IMR-90 (cell line): Measurements from ENCODE around the gene TRIO. TPM values are rescaled to one million over a fixed set of nuclear protein-coding genes. Genes with fewer than 3 reads are reported as not detected.
A peak's percentile ranks its signal among the peaks of the same experiment; 100 is the strongest.

ENCODE experiments used
- ATAC-seq: fragments of 200-7000 bp; cut with Tn5 transposase; 2 replicates; pipeline ENCODE4 v1.9.1; 2020; ENCODE audit warnings: low read depth, mild to moderate bottlenecking, moderate library complexity
- BruUV-seq: library from RNA; stranded (reverse); fragments of 400-500 nt; replicated peaks from 2 replicates; lab custom pipeline; 2021; lab: Mats Ljungman, UMichigan
- CTCF ChIA-PET: fragments of 300-600 bp; formaldehyde crosslinking; extraction: SDS; loops from one replicate; lab custom pipeline; 2021; ENCODE audit warnings: antibody characterized with exemption; lab: Yijun Ruan, JAX
- POLR2A ChIA-PET: fragments of 300-600 bp; sonication (Branson Sonifier 250); formaldehyde crosslinking; loops from one replicate; lab custom pipeline; 2022; ENCODE audit warnings: antibody characterized with exemption; ENCODE audit not compliant: unreplicated experiment; lab: Charles Lee
- DNase-seq: peaks from one replicate; pipeline ENCODE4 v3.0.0; 2013
- H2AFZ ChIP-seq: replicated peaks from 2 replicates; pipeline ENCODE3; 2013; ENCODE audit warnings: low read length, mild to moderate bottlenecking; ENCODE audit not compliant: poor library complexity
- H2AK5ac ChIP-seq: 2 replicates; pipeline ENCODE4 v1.6.1; 2013; ENCODE audit warnings: low read depth, low read length, inconsistent platforms
- H2AK9ac ChIP-seq: replicated peaks from 2 replicates; pipeline ENCODE3; 2013; ENCODE audit warnings: mild to moderate bottlenecking, low read depth, low read length, moderate library complexity; ENCODE audit not compliant: poor library complexity
- H2BK120ac ChIP-seq: 2 replicates; pipeline ENCODE4 v1.6.1; 2013; ENCODE audit warnings: low read depth, low read length, inconsistent platforms
- H2BK15ac ChIP-seq: 3 replicates; pipeline ENCODE4 v1.6.1; 2013; ENCODE audit warnings: low read depth, low read length, inconsistent platforms
- H2BK20ac ChIP-seq: 2 replicates; pipeline ENCODE4 v1.6.1; 2013; ENCODE audit warnings: low read depth, mild to moderate bottlenecking, inconsistent platforms, low read length, moderate library complexity
- H2BK5ac ChIP-seq: 2 replicates; pipeline ENCODE4 v1.6.1; 2013; ENCODE audit warnings: mild to moderate bottlenecking, low read depth, low read length, inconsistent platforms; ENCODE audit not compliant: poor library complexity, severe bottlenecking
- H3K14ac ChIP-seq: replicated peaks from 2 replicates; pipeline ENCODE4 v1.6.1; 2013; ENCODE audit warnings: low read depth, low read length, inconsistent platforms
- H3K18ac ChIP-seq: 2 replicates; pipeline ENCODE4 v1.6.1; 2013; ENCODE audit warnings: low read depth, low read length, control low read depth
- H3K23ac ChIP-seq: 2 replicates; pipeline ENCODE4 v1.6.1; 2013; ENCODE audit warnings: low read depth, low read length, inconsistent platforms
- H3K27ac ChIP-seq: 2 replicates; pipeline ENCODE4 v1.5.1; 2013; ENCODE audit warnings: mild to moderate bottlenecking, control low read depth, low read length; ENCODE audit not compliant: insufficient read depth
- H3K27me3 ChIP-seq: 2 replicates; pipeline ENCODE4 v1.6.1; 2013; ENCODE audit warnings: low read length; ENCODE audit not compliant: control insufficient read depth, insufficient read depth
- H3K36me3 ChIP-seq: 2 replicates; pipeline ENCODE4 v1.6.1; 2013; ENCODE audit warnings: low read length, mixed read lengths; ENCODE audit not compliant: control insufficient read depth, insufficient read depth
- H3K4ac ChIP-seq: 2 replicates; pipeline ENCODE4 v1.6.1; 2013; ENCODE audit warnings: low read depth, low read length, inconsistent platforms
- H3K4me1 ChIP-seq: 2 replicates; pipeline ENCODE4 v1.6.1; 2013; ENCODE audit warnings: low read length, mixed read lengths; ENCODE audit not compliant: control insufficient read depth, insufficient read depth
- H3K4me2 ChIP-seq: 2 replicates; pipeline ENCODE4 v1.6.1; 2013; ENCODE audit warnings: low read depth, mild to moderate bottlenecking, control low read depth, low read length, moderate library complexity
- H3K4me3 ChIP-seq: 2 replicates; pipeline ENCODE4 v1.5.1; 2013; ENCODE audit warnings: low read depth, mild to moderate bottlenecking, control low read depth, low read length, moderate library complexity; ENCODE audit not compliant: insufficient read depth
- H3K56ac ChIP-seq: 2 replicates; pipeline ENCODE4 v1.6.1; 2013; ENCODE audit warnings: low read length, inconsistent platforms; ENCODE audit not compliant: insufficient read depth; ENCODE audit errors: extremely low read depth
- H3K79me1 ChIP-seq, 2 experiments: 2 replicates each; pipeline ENCODE4 v1.6.1; 2013; ENCODE audit warnings: low read length in 2 of 2, inconsistent platforms in 1 of 2, low read depth in 1 of 2
- H3K9ac ChIP-seq: 2 replicates; pipeline ENCODE4 v1.6.1; 2013; ENCODE audit warnings: low read depth, low read length, control low read depth
- H3K9me1 ChIP-seq: 2 replicates; pipeline ENCODE4 v1.6.1; 2013; ENCODE audit warnings: low read length, inconsistent platforms; ENCODE audit not compliant: insufficient read depth
- H3K9me3 ChIP-seq: 2 replicates; pipeline ENCODE4 v1.6.1; 2013; ENCODE audit warnings: low read length; ENCODE audit not compliant: control insufficient read depth, insufficient read depth
- H4K20me1 ChIP-seq: 2 replicates; pipeline ENCODE4 v1.6.1; 2013; ENCODE audit warnings: low read length, inconsistent platforms; ENCODE audit not compliant: insufficient read depth
- H4K5ac ChIP-seq: 2 replicates; pipeline ENCODE4 v1.6.1; 2013; ENCODE audit warnings: mild to moderate bottlenecking, low read depth, low read length, control low read depth
- H4K8ac ChIP-seq, 2 experiments: 2 replicates each; pipeline ENCODE4 v1.6.1; 2013; ENCODE audit warnings: low read depth in 2 of 2, low read length in 2 of 2, control low read depth in 1 of 2, inconsistent platforms in 1 of 2
- H4K91ac ChIP-seq: 2 replicates; pipeline ENCODE4 v1.6.1; 2013; ENCODE audit warnings: low read depth, low read length, inconsistent platforms; ENCODE audit not compliant: insufficient read depth
- FOS ChIP-seq: fragments of 150-350 bp; IDR thresholded peaks from 2 replicates; pipeline ENCODE4 v1.6.1; 2016; ENCODE audit warnings: low read depth, low read length
- NFE2L2 ChIP-seq: fragments of 150-350 bp; IDR thresholded peaks from 2 replicates; pipeline ENCODE4 v1.6.1; 2016; ENCODE audit warnings: low read depth, mild to moderate bottlenecking, low read length
- SMC3 ChIP-seq: fragments of 150-350 bp; IDR thresholded peaks from 2 replicates; pipeline ENCODE4 v1.6.1; 2016; ENCODE audit warnings: low read depth, mild to moderate bottlenecking, antibody characterized with exemption, low read length, moderate library complexity
- WGBS, 2 experiments: methylation state at CpG; one replicate each; pipeline versions ENCODE4 v1.1.5 to v1.1.7; 2013; ENCODE audit warnings: missing lambda C conversion rate in 2 of 2; ENCODE audit not compliant: insufficient read length in 1 of 2; ENCODE audit errors: extremely low coverage in 2 of 2; 5-methylcytosine and 5-hydroxymethylcytosine counted together
- dilution Hi-C: fragments of 300-500 bp; cut with HindIII; formaldehyde crosslinking; loops from one replicate; pipeline ENCODE4 v1.14.3; 2018; ENCODE audit warnings: low sequenced_read_pairs; ENCODE audit not compliant: unreplicated experiment
- in situ Hi-C: fragments of 300-500 bp; cut with MboI; formaldehyde crosslinking; loops from 3 replicates; pipeline ENCODE4 v1.14.3; 2019; ENCODE audit warnings: low sequenced_read_pairs, inconsistent platforms, mixed read lengths
- intact Hi-C: fragments of 100-400 bp; cut with micrococcal nuclease; formaldehyde crosslinking; loops from 2 replicates; pipeline ENCODE4 v1.10.0; 2022
- polyA plus RNA-seq, 3 experiments: library from polyadenylated mRNA; depleted of rRNA; stranded (reverse); fragments of >200 nt; gene quantifications; 2 replicates each; pipeline ENCODE4 v1.2.3, GENCODE V29; 2012; ENCODE audit warnings: low replicate concordance in 1 of 3
- total RNA-seq: library from RNA; depleted of rRNA; stranded (reverse); fragments of >200 nt; gene quantifications from 2 replicates; pipeline ENCODE4 v1.2.3, GENCODE V29; 2012
- TF ChIP-seq, protein P1 (sequence below): fragments of 150-350 bp; IDR thresholded peaks from 2 replicates; pipeline ENCODE4 v1.6.1; 2016; ENCODE audit warnings: low read depth, mild to moderate bottlenecking, low read length, moderate library complexity, borderline replicate concordance
- TF ChIP-seq, protein P2 (sequence below): fragments of 150-350 bp; IDR thresholded peaks from 2 replicates; pipeline ENCODE4 v1.6.1; 2017; ENCODE audit warnings: mild to moderate bottlenecking, antibody characterized with exemption, low read length, low read depth

TRIO gene
- total and polyA plus RNA-seq, 2 of the 4 experiments (the other 2 are of a cell fraction): 206 to 522 TPM

DNA sequence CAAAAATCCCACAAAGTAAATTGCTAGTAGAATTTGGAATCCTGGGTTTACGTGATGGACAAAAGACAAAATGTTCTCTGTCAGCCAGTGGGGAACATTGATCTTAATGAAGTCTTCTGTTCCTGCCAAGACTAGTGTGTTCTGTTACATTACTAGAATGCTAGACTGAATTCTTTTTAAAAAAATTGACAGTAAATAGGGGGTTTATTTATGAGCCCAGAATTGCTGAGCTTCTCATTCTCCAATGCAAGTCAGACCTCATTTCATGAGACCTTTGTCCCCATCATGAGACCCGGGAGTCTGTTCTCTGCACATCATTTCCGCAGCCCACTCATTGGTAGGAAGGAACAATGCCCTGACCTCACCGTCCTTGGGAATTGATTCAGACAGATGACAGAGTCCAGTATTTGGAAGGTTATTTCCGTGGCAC is 264.6 kb downstream of the TRIO start:
- no peak overlapping the region for H3K9ac ChIP-seq
- H2AFZ ChIP-seq: no peak overlapping the region
- peaks cover 23% of the 10 kb centered on the region for H3K9me1 ChIP-seq
- H3K14ac ChIP-seq: no peak overlapping the region
- intact Hi-C loops: no loop called here
- peaks cover 77% of the 10 kb centered on the region for H3K36me3 ChIP-seq
- BruUV-seq: no TSS peak
- ChIA-PET CTCF (no interaction called here), POLR2A (no interaction called here)
- H3K27me3 ChIP-seq: no peaks in the 10 kb centered on the region
- ATAC-seq (no peak), DNase-seq (no peak)
- no peak overlapping the region for H3K4ac ChIP-seq
- TF ChIP-seq, protein P1, sequence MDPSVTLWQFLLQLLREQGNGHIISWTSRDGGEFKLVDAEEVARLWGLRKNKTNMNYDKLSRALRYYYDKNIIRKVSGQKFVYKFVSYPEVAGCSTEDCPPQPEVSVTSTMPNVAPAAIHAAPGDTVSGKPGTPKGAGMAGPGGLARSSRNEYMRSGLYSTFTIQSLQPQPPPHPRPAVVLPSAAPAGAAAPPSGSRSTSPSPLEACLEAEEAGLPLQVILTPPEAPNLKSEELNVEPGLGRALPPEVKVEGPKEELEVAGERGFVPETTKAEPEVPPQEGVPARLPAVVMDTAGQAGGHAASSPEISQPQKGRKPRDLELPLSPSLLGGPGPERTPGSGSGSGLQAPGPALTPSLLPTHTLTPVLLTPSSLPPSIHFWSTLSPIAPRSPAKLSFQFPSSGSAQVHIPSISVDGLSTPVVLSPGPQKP: no peak
- no peak for TF ChIP-seq NFE2L2
- TF ChIP-seq, protein P2, sequence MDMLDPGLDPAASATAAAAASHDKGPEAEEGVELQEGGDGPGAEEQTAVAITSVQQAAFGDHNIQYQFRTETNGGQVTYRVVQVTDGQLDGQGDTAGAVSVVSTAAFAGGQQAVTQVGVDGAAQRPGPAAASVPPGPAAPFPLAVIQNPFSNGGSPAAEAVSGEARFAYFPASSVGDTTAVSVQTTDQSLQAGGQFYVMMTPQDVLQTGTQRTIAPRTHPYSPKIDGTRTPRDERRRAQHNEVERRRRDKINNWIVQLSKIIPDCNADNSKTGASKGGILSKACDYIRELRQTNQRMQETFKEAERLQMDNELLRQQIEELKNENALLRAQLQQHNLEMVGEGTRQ: no peak
- TF ChIP-seq FOS: no peak
- no peak for TF ChIP-seq SMC3
- no peak overlapping the region for H3K56ac ChIP-seq
- H3K4me2 ChIP-seq: no peak overlapping the region
- no peaks in the 10 kb centered on the region for H3K9me3 ChIP-seq
- H3K27ac ChIP-seq: peak overlapping the region; percentile 20; the same call in 1 of the 2 replicates
- dilution Hi-C loops: no loop called here
- H4K8ac ChIP-seq: no peak overlapping the region
- H2BK20ac ChIP-seq: peak overlapping the region; percentile 11; the same call in 1 of the 2 replicates
- H3K79me1 ChIP-seq: peaks cover 43 to 86% of the 10 kb centered on the region in 2 experiments
- H3K18ac ChIP-seq: no peak overlapping the region
- H2BK15ac ChIP-seq: 0 out of 3 replicates have a peak overlapping the region, but pooled peaks have one; percentile 15
- peak overlapping the region; percentile 23 for H2BK5ac ChIP-seq
- H4K5ac ChIP-seq: no peak overlapping the region
- no peak overlapping the region for H2AK9ac ChIP-seq
- no peak overlapping the region for H4K91ac ChIP-seq
- H3K4me3 ChIP-seq: no peak overlapping the region
- H3K23ac ChIP-seq: no peak overlapping the region
- WGBS, 2 experiments: no CpG with 5 or more reads among the region's 5 CpGs
- no peak overlapping the region for H2BK120ac ChIP-seq
- H2AK5ac ChIP-seq: no peak overlapping the region
- H4K20me1 ChIP-seq: peaks cover 78% of the 10 kb centered on the region
- H3K4me1 ChIP-seq: peaks cover 22% of the 10 kb centered on the region
- in situ Hi-C loops: loop anchor here (10.0 to 25.0 kb wide), 2 partner anchors 237 to 605 kb away; no protein-coding TSS in a partner anchor
